Gastrocnemius medialis (tissue), 4 donors: Measurements from ENCODE around the gene ARSG. TPM values are rescaled to one million over a fixed set of nuclear protein-coding genes. Genes with fewer than 3 reads are reported as not detected.

Experiments
- ATAC-seq, 2 donors: fragments of 150-250 bp; one replicate each; pipeline ENCODE4 v1.9.1; 2016
- DNase-seq, 2 donors: peaks; one replicate each; pipeline ENCODE4 v3.0.0-alpha.2; 2019
- H3K27ac ChIP-seq, 4 donors: fragments of 200-600 bp; sonication (generic); 1 replicate in 1 of 4; 2 replicates in 3 of 4; pipeline ENCODE4 v1.5.1; 2016 to 2018; ENCODE audit warnings: mild to moderate bottlenecking in 2 of 4, moderate library complexity in 1 of 4
- H3K27me3 ChIP-seq, 3 donors: fragments of 200-600 bp; sonication (generic) in 2 of 3; 1 replicate in 1 of 3; 2 replicates in 2 of 3; pipeline versions ENCODE4 v1.5.1 to v1.6.0; 2016 to 2019; ENCODE audit warnings: mild to moderate bottlenecking in 1 of 3, moderate library complexity in 1 of 3
- H3K36me3 ChIP-seq, 2 donors: fragments of 200-600 bp; sonication (generic) in 1 of 2; one replicate each; pipeline ENCODE4 v1.5.1; 2017 to 2018
- H3K4me1 ChIP-seq, 2 donors: fragments of 200-600 bp; sonication (generic) in 1 of 2; one replicate each; pipeline ENCODE4 v1.5.1; 2016 to 2017; ENCODE audit warnings: mild to moderate bottlenecking in 2 of 2
- H3K4me3 ChIP-seq, 4 donors: fragments of 200-600 bp; sonication (generic) in 3 of 4; 1 replicate in 1 of 4; 2 replicates in 3 of 4; pipeline ENCODE4 v1.5.1; 2016 to 2019; ENCODE audit warnings: mild to moderate bottlenecking in 2 of 4
- H3K9me3 ChIP-seq, 3 donors: fragments of 200-600 bp; sonication (generic) in 2 of 3; 1 replicate in 1 of 3; 2 replicates in 2 of 3; pipeline ENCODE4 v1.5.1; 2016 to 2019
- POLR2A ChIP-seq, 2 donors: fragments of 450-650 bp; IDR thresholded peaks; one replicate each; pipeline ENCODE4 v1.6.1; 2017; ENCODE audit warnings: antibody characterized with exemption in 2 of 2, mild to moderate bottlenecking in 2 of 2, moderate library complexity in 2 of 2
- in situ Hi-C, 4 donors: fragments of 200-750 bp; cut with MboI; loops; one replicate each; pipeline versions ENCODE4 v1.15.0 to v1.8.0; 2017; ENCODE audit warnings: low sequenced_read_pairs in 4 of 4
- intact Hi-C: fragments of 100-400 bp; cut with DNase I; formaldehyde crosslinking; loops from one replicate; pipeline ENCODE4 v1.15.1; 2023; ENCODE audit warnings: low total_unique reads
- total RNA-seq, 4 donors: library from RNA; depleted of rRNA; stranded (reverse); fragments of >200 nt; gene quantifications; one replicate each; pipeline versions ENCODE4 v1.1.0 to v1.2.3, GENCODE V29; 2016
- TF ChIP-seq, protein P1 (sequence below), 5 experiments: fragments of 450-650 bp in 3 of 5; fragments of 200-600 bp in 2 of 5; sonication (generic) in 2 of 5; IDR thresholded peaks in 4 of 5; conservative IDR thresholded peaks in 1 of 5; 1 replicate in 4 of 5; 2 replicates in 1 of 5; pipeline ENCODE4 v1.5.1; 2016 to 2019; ENCODE audit warnings: antibody characterized with exemption in 5 of 5, mild to moderate bottlenecking in 3 of 5, moderate library complexity in 3 of 5

ARSG gene
- total RNA-seq, 4 donors from 2014 or later: 3.3 to 6.1 (median 5.4) TPM

DNA sequence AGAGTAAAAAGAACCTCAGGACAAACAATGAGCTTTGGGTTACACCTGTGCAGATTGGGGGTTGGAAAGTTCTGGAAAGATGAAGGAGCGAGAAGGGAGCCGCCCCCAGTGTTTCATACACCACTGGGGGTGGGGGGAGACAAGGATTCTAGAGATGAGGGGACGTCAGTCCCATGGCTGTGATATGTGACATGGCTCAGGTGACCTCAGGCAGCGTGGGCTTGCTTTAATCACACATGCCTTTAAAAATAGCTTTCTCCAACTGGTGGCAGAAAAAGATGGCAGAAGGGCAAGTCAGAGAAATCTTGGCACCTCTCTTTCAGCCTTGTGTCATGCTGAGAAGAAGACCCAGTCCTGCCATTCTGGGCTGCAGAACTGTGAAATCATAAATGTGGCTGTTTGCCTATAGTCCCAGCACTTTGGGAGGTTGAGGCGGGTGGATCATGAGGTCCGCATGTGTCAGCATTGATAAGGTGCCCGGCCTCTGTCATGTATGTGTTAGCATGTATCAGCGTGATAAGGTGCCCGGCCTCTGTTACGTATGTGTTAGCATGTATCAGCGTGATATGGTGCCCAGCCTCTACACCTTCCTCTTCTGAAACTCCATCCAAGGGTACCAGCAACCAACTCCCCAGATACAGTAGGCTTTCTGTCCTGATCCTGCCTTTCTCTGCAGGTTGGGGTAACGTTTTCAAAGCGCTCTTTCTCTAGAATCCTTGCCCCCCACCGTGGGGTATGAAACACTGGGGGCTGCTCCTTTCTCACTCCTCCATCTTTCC, 141.0 kb downstream of the ARSG start:
- TF ChIP-seq, protein P1, sequence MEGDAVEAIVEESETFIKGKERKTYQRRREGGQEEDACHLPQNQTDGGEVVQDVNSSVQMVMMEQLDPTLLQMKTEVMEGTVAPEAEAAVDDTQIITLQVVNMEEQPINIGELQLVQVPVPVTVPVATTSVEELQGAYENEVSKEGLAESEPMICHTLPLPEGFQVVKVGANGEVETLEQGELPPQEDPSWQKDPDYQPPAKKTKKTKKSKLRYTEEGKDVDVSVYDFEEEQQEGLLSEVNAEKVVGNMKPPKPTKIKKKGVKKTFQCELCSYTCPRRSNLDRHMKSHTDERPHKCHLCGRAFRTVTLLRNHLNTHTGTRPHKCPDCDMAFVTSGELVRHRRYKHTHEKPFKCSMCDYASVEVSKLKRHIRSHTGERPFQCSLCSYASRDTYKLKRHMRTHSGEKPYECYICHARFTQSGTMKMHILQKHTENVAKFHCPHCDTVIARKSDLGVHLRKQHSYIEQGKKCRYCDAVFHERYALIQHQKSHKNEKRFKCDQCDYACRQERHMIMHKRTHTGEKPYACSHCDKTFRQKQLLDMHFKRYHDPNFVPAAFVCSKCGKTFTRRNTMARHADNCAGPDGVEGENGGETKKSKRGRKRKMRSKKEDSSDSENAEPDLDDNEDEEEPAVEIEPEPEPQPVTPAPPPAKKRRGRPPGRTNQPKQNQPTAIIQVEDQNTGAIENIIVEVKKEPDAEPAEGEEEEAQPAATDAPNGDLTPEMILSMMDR (IDR thresholded peaks at IDR 0.05 in 4 of 5, conservative IDR thresholded peaks at IDR 0.05 in 1 of 5): no peak
- TF ChIP-seq POLR2A (IDR thresholded peaks at IDR 0.05): no peak
- H3K4me3 ChIP-seq: no peak overlapping the region
- no peak for ATAC-seq
- DNase-seq: no peak
- H3K4me1 ChIP-seq: peaks cover 16 to 25% of the 10 kb centered on the region in 2 donors
- in situ Hi-C loops: loop anchor here in 2 of 4 donors (10.0 kb wide), 1 partner anchor 167 kb away; no protein-coding TSS in a partner anchor
- no peaks in the 10 kb centered on the region for H3K9me3 ChIP-seq
- H3K27me3 ChIP-seq: no peaks in the 10 kb centered on the region
- H3K36me3 ChIP-seq: peaks cover 0 to 83% of the 10 kb centered on the region in 2 donors
- intact Hi-C loops: no loop called here
- peak overlapping the region; percentile 19 to 100 (median 62) for H3K27ac ChIP-seq

DNA sequence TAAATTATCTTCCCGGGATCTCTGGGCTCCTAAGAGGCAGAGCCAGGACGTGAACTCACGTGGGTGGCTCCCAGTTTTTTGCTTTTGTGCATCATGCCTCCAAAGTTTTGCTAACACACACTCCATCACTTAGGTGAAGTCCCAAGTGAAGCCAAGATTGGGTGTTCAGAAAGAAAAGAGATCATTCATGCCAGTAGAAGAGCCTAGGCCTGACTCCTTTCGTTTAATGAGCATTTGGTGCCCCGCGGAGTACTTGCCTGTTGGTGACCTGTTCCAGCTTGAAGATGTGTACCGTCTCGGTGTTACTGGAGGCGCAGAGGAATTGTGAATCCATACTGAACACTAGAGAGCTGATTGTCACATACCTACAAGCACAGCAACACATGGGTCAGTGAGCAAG, 141.9 kb downstream of the ARSG start:
- no peaks in the 10 kb centered on the region for H3K27me3 ChIP-seq
- DNase-seq: no peak
- TF ChIP-seq POLR2A (IDR thresholded peaks at IDR 0.05): no peak
- TF ChIP-seq, protein P1 (IDR thresholded peaks at IDR 0.05 in 4 of 5, conservative IDR thresholded peaks at IDR 0.05 in 1 of 5): no peak
- H3K27ac ChIP-seq: peak overlapping the region; percentile 62 to 100 (median 95)
- peaks cover 0 to 73% of the 10 kb centered on the region in 2 donors for H3K36me3 ChIP-seq
- intact Hi-C loops: no loop called here
- in situ Hi-C loops: loop anchor here in 2 of 4 donors (10.0 kb wide), 1 partner anchor 168 kb away; no protein-coding TSS in a partner anchor
- H3K9me3 ChIP-seq: no peaks in the 10 kb centered on the region
- H3K4me3 ChIP-seq: no peak overlapping the region
- peaks cover 25% of the 10 kb centered on the region in 2 donors for H3K4me1 ChIP-seq
- no peak for ATAC-seq

DNA sequence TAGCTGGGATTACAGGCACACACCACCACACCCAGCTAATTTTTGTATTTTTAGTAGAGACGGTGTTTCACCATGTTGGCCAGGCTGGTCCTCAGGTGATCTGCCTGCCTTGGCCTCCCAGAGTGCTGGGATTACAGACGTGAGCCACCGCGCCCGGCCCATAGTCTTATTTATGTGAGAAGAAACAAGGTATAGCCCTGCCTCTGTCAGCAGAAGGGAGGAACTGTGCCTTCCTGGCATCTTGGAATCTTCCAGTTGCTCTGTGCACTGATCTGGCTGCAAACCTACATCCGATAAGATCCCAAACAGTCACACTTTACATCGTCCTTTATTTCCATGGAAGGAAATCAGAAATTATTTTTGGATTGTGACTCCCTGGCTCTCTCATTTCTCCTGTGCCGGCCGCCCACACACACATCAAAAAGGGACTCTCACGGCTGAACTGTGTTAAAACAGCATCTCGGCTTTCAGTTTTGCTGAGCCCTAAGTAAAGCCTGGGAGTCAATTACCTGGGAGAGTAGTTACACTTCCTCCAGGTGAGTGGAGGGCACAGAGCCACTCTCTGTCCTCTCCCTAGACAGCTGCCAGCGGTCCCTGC, 142.7 kb downstream of the ARSG start:
- H3K9me3 ChIP-seq: no peaks in the 10 kb centered on the region
- TF ChIP-seq, protein P1 (IDR thresholded peaks at IDR 0.05 in 4 of 5, conservative IDR thresholded peaks at IDR 0.05 in 1 of 5): no peak
- peak in 1 of 2 donors; percentile 35 for TF ChIP-seq POLR2A (IDR thresholded peaks at IDR 0.05)
- DNase-seq (peak in 1 of 2 donors; percentile 43), ATAC-seq (peak; percentile 23 to 38)
- in situ Hi-C loops (loop anchor here in 2 of 4 donors (10.0 kb wide), 1 partner anchor 169 kb away; no protein-coding TSS in a partner anchor), intact Hi-C loops (no loop called here)
- H3K4me3 ChIP-seq: no peak overlapping the region
- H3K4me1 ChIP-seq: peaks cover 25 to 27% of the 10 kb centered on the region in 2 donors
- H3K27ac ChIP-seq: peak overlapping the region; percentile 62 to 100 (median 95)
- peaks cover 0 to 65% of the 10 kb centered on the region in 2 donors for H3K36me3 ChIP-seq
- no peaks in the 10 kb centered on the region for H3K27me3 ChIP-seq

- Histone ChIP-seq H3K9me3 (no peaks in the 10 kb centered on the region), H3K27me3 (no peaks in the 10 kb centered on the region), H3K4me1 (peaks cover 29% of the 10 kb centered on the region in 2 donors), H3K36me3 (peaks cover 0 to 58% of the 10 kb centered on the region in 2 donors), H3K27ac (peak overlapping the region; percentile 88 to 100 (median 95)), H3K4me3 (no peak overlapping the region)
- in situ Hi-C loops: loop anchor here in 2 of 4 donors (10.0 kb wide), 1 partner anchor 171 kb away; no protein-coding TSS in a partner anchor
- intact Hi-C loops: no loop called here
- no peak for TF ChIP-seq POLR2A (IDR thresholded peaks at IDR 0.05)
- TF ChIP-seq, protein P1 (IDR thresholded peaks at IDR 0.05 in 4 of 5, conservative IDR thresholded peaks at IDR 0.05 in 1 of 5): no peak
- ATAC-seq (no peak), DNase-seq (no peak)
These were observed 144.1 kb downstream of the ARSG start for GRCh38 chr17:68435361-68435760.
